Measurements from ENCODE around the gene SPATA33.

DNA sequence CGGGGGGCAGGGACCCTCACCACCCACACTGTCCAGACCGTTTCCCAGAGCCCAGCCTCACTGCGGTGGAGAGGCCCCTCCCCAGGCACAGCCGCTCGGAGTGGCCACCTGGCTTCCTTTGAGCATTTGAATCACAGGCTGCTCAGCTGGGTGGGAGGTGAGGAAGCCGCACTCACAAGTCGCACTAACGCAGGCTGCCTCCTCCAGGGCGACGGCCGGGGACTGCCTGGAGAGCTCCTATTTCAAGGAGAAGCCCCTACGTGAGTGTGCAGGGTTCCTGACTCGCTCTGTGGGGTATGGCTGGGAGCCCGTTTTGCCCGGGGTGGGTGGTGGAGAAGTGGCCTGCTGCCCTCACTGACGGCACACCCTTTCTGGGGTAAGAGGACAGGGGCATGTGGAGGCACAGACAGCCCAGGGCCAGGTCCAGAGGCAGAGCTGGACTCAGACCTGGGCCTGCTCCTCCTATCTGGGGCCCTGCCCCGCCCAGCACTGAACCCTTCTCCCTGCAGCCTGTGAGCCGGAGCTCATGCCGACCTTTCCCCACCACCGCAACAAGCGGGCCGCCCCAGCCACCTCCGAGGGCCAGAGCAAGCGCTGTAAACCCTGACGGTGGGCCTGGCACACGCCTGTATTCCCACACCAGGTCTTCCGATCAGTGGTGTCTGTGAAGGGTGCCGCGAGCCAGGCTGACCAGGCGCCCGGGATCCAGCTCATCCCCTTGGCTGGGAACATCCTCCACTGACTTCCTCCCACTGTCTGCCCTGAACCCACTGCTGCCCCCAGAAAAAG is 37.6 kb downstream of the SPATA33 start:
- TF ChIP-seq POLR2A (IDR thresholded peaks at IDR 0.05), result no peak
- TF ChIP-seq, protein P1, sequence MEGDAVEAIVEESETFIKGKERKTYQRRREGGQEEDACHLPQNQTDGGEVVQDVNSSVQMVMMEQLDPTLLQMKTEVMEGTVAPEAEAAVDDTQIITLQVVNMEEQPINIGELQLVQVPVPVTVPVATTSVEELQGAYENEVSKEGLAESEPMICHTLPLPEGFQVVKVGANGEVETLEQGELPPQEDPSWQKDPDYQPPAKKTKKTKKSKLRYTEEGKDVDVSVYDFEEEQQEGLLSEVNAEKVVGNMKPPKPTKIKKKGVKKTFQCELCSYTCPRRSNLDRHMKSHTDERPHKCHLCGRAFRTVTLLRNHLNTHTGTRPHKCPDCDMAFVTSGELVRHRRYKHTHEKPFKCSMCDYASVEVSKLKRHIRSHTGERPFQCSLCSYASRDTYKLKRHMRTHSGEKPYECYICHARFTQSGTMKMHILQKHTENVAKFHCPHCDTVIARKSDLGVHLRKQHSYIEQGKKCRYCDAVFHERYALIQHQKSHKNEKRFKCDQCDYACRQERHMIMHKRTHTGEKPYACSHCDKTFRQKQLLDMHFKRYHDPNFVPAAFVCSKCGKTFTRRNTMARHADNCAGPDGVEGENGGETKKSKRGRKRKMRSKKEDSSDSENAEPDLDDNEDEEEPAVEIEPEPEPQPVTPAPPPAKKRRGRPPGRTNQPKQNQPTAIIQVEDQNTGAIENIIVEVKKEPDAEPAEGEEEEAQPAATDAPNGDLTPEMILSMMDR (IDR thresholded peaks at IDR 0.05 in 4 of 5, conservative IDR thresholded peaks at IDR 0.05 in 1 of 5), result no peak
